HG03060 (cell line): Measurements from ENCODE around the gene RHBG.
"Not testable (repeated sequence)": the region's sequence is repeated elsewhere in the genome, so short reads cannot be mapped to it uniquely, and the experiment has no call there.

Source experiments
- ATAC-seq: cut with Tn5 transposase; IDR thresholded peaks from one replicate; pipeline ENCODE4 v1.9.1; 2021; ENCODE audit warnings: low read depth, moderate number of reproducible peaks; ENCODE audit not compliant: unreplicated experiment

The RHBG gene

GRCh38 chr1:156368889-156369684, at the start of gene RHBG:
Gene RHBG, plus strand, starts transcription at chr1:156369211. Its CDS starts 39 bp downstream, at chr1:156369250.
- ATAC-seq, result no peak

GRCh38 chr1:156319664-156320063, 49.3 kb upstream of the RHBG start:
- ATAC-seq, result no peak

GRCh38 chr1:156320560-156320959, 48.5 kb upstream of the RHBG start:
- ATAC-seq, result no peak

- not testable (repeated sequence) for ATAC-seq
Measured at GRCh38 chr1:156323179-156323578, 45.8 kb upstream of the RHBG start.

GRCh38 chr1:156336242-156336641, 32.8 kb upstream of the RHBG start:
- ATAC-seq, result no peak

- ATAC-seq, result no peak
Measured at GRCh38 chr1:156337052-156337887, 31.7 kb upstream of the RHBG start.

GRCh38 chr1:156337888-156338179, 31.2 kb upstream of the RHBG start:
- ATAC-seq, result no peak

GRCh38 chr1:156338180-156338976, 30.6 kb upstream of the RHBG start, which contains the start of the genes CCT3 and TSACC:
Gene CCT3, minus strand, starts transcription at chr1:156338292. Its CDS starts 108 bp downstream, at chr1:156338184.
Gene TSACC, plus strand, starts transcription at chr1:156338526. Its CDS starts 1,232 bp downstream, at chr1:156339758.
- ATAC-seq, result peak; percentile 93

GRCh38 chr1:156342166-156342955, 26.6 kb upstream of the RHBG start:
- no peak for ATAC-seq

- ATAC-seq, result no peak
Measured at GRCh38 chr1:156344409-156344808, 24.6 kb upstream of the RHBG start.

- not testable (repeated sequence) for ATAC-seq
Measured at GRCh38 chr1:156346035-156346434, 23.0 kb upstream of the RHBG start.

GRCh38 chr1:156346636-156347035, 22.4 kb upstream of the RHBG start:
- no peak for ATAC-seq

GRCh38 chr1:156347331-156347730, 21.7 kb upstream of the RHBG start:
- ATAC-seq, result no peak

GRCh38 chr1:156352481-156352880, 16.5 kb upstream of the RHBG start:
- not testable (repeated sequence) for ATAC-seq

- ATAC-seq, result no peak
Measured at GRCh38 chr1:156356262-156356874, 12.6 kb upstream of the RHBG start.

- ATAC-seq, result no peak
Measured at GRCh38 chr1:156356875-156357534, 12.0 kb upstream of the RHBG start.

- ATAC-seq, result no peak
Measured at GRCh38 chr1:156357977-156358376, 11.0 kb upstream of the RHBG start.

- ATAC-seq, result no peak
Measured at GRCh38 chr1:156358641-156359040, 10.4 kb upstream of the RHBG start.

- ATAC-seq, result no peak
Measured at GRCh38 chr1:156359249-156359648, 9.8 kb upstream of the RHBG start.
